ENCODE measurements around the gene COL3A1.

Gene COL3A1

GRCh38 chr2:188974164-188974563 lies at the start of gene COL3A1:
Gene COL3A1 (plus strand): TSS chr2:188974373. CDS start chr2:188974490, 117 bp downstream.
- no peak for DNase-seq (ENCODE audit: extremely low spot score)
- CTCF ChIA-PET, result no interaction called here
- no peak for TF ChIP-seq LEF1 (IDR thresholded peaks at IDR 0.05; ENCODE audit: borderline replicate concordance)
- no peak for TF ChIP-seq FOXM1 (IDR thresholded peaks at IDR 0.05; ENCODE audit: borderline replicate concordance)
- TF ChIP-seq SP1 (IDR thresholded peaks at IDR 0.05), result no peak
- no peak for TF ChIP-seq FOXA1 (IDR thresholded peaks at IDR 0.05)
- no peak for TF ChIP-seq ZNF384 (IDR thresholded peaks at IDR 0.05)
- TF ChIP-seq TARDBP (IDR thresholded peaks at IDR 0.05), result no peak
- no peak for TF ChIP-seq L3MBTL2 (conservative IDR thresholded peaks at IDR 0.05)
- TF ChIP-seq BHLHE40 (IDR thresholded peaks at IDR 0.05; ENCODE audit: borderline replicate concordance), result no peak
- no peak for TF ChIP-seq SUZ12 (IDR thresholded peaks at IDR 0.05)
- no peak for TF ChIP-seq PKNOX1 (IDR thresholded peaks at IDR 0.05)
- no peak for TF ChIP-seq ARNT (IDR thresholded peaks at IDR 0.05)
- TF ChIP-seq NFRKB (IDR thresholded peaks at IDR 0.05), result no peak
- no peak for TF ChIP-seq ELF4 (IDR thresholded peaks at IDR 0.05)
- no peak for TF ChIP-seq FOXK2 (IDR thresholded peaks at IDR 0.05)
- POLR2A ChIA-PET, result no interaction called here

- no peak for DNase-seq (ENCODE audit: extremely low spot score)
- CTCF ChIA-PET, result no interaction called here
- POLR2A ChIA-PET, result no interaction called here
- TF ChIP-seq SUZ12 (IDR thresholded peaks at IDR 0.05) (no peak), ARNT (IDR thresholded peaks at IDR 0.05) (no peak), BHLHE40 (IDR thresholded peaks at IDR 0.05; ENCODE audit: borderline replicate concordance) (no peak)
Observed at GRCh38 chr2:188928643-188929042, 45.5 kb upstream of the COL3A1 start.

- CTCF ChIA-PET, result no interaction called here
- DNase-seq (ENCODE audit: extremely low spot score), result no peak
- POLR2A ChIA-PET, result no interaction called here
- TF ChIP-seq PKNOX1 (IDR thresholded peaks at IDR 0.05) (no peak), NFRKB (IDR thresholded peaks at IDR 0.05) (no peak), SUZ12 (IDR thresholded peaks at IDR 0.05) (no peak), FOXM1 (IDR thresholded peaks at IDR 0.05; ENCODE audit: borderline replicate concordance) (no peak), HDGF (IDR thresholded peaks at IDR 0.05; ENCODE audit: borderline replicate concordance) (no peak), ZNF384 (IDR thresholded peaks at IDR 0.05) (no peak), BHLHE40 (IDR thresholded peaks at IDR 0.05; ENCODE audit: borderline replicate concordance) (no peak)
Observed at GRCh38 chr2:188931361-188931760, 42.8 kb upstream of the COL3A1 start.

- ChIA-PET CTCF (interaction anchor here (0.8 kb wide), 1 partner anchor 26 kb away, joined by 3 read pairs; no protein-coding TSS in a partner anchor), POLR2A (no interaction called here)
- no peak for DNase-seq (ENCODE audit: extremely low spot score)
- TF ChIP-seq ARNT (IDR thresholded peaks at IDR 0.05) (no peak), NFRKB (IDR thresholded peaks at IDR 0.05) (no peak), TARDBP (IDR thresholded peaks at IDR 0.05) (no peak), FOXM1 (IDR thresholded peaks at IDR 0.05; ENCODE audit: borderline replicate concordance) (no peak), ZNF384 (IDR thresholded peaks at IDR 0.05) (no peak), ELF4 (IDR thresholded peaks at IDR 0.05) (no peak), FOXA1 (IDR thresholded peaks at IDR 0.05) (no peak), BHLHE40 (IDR thresholded peaks at IDR 0.05; ENCODE audit: borderline replicate concordance) (no peak)
Observed at GRCh38 chr2:188937228-188938220, 36.6 kb upstream of the COL3A1 start.

- TF ChIP-seq TARDBP (IDR thresholded peaks at IDR 0.05) (no peak), ARNT (IDR thresholded peaks at IDR 0.05) (no peak), LEF1 (IDR thresholded peaks at IDR 0.05; ENCODE audit: borderline replicate concordance) (no peak), NFRKB (IDR thresholded peaks at IDR 0.05) (no peak), HDGF (IDR thresholded peaks at IDR 0.05; ENCODE audit: borderline replicate concordance) (no peak), FOXM1 (IDR thresholded peaks at IDR 0.05; ENCODE audit: borderline replicate concordance) (no peak), FOXA1 (IDR thresholded peaks at IDR 0.05) (no peak), FOXK2 (IDR thresholded peaks at IDR 0.05) (no peak), SP1 (IDR thresholded peaks at IDR 0.05) (no peak)
- ChIA-PET POLR2A (no interaction called here), CTCF (no interaction called here)
- no peak for DNase-seq (ENCODE audit: extremely low spot score)
Observed at GRCh38 chr2:188940171-188940570, 34.0 kb upstream of the COL3A1 start.

- TF ChIP-seq L3MBTL2 (conservative IDR thresholded peaks at IDR 0.05), result no peak
- no peak for TF ChIP-seq ZNF384 (IDR thresholded peaks at IDR 0.05)
- no peak for TF ChIP-seq FOXM1 (IDR thresholded peaks at IDR 0.05; ENCODE audit: borderline replicate concordance)
- no peak for TF ChIP-seq NFRKB (IDR thresholded peaks at IDR 0.05)
- TF ChIP-seq CTBP1 (IDR thresholded peaks at IDR 0.05; ENCODE audit: borderline replicate concordance), result no peak
- no peak for TF ChIP-seq LEF1 (IDR thresholded peaks at IDR 0.05; ENCODE audit: borderline replicate concordance)
- TF ChIP-seq ELF4 (IDR thresholded peaks at IDR 0.05), result no peak
- TF ChIP-seq SUZ12 (IDR thresholded peaks at IDR 0.05), result no peak
- TF ChIP-seq PKNOX1 (IDR thresholded peaks at IDR 0.05), result no peak
- POLR2A ChIA-PET, result no interaction called here
- CTCF ChIA-PET, result no interaction called here
- no peak for DNase-seq (ENCODE audit: extremely low spot score)
Observed at GRCh38 chr2:188944442-188944841, 29.7 kb upstream of the COL3A1 start.

Data from HEK293T (cell line).